Fibroblast of mammary gland (primary cell): Measurements from ENCODE around the gene MCM9.

Experiments
- DNase-seq: peaks from one replicate; pipeline ENCODE4 v3.0.0-alpha.2; 2010; ENCODE audit warnings: low read depth
- H3K4me3 ChIP-seq: 2 replicates; pipeline ENCODE4 v1.5.1; 2011; ENCODE audit warnings: low read depth, mild to moderate bottlenecking, low read length, moderate library complexity; ENCODE audit not compliant: control insufficient read depth
- CTCF ChIP-seq: conservative IDR thresholded peaks from 2 replicates; pipeline ENCODE4 v1.5.1; 2011; ENCODE audit warnings: low read depth, low read length, inconsistent platforms; ENCODE audit not compliant: control insufficient read depth, insufficient read depth

MCM9 gene

GRCh38 chr6:118896339-118897136 is 38.4 kb downstream of the MCM9 start:
- peak; percentile 60 for TF ChIP-seq CTCF
- H3K4me3 ChIP-seq = no peak overlapping the region
- peak; percentile 63 for DNase-seq

DNA sequence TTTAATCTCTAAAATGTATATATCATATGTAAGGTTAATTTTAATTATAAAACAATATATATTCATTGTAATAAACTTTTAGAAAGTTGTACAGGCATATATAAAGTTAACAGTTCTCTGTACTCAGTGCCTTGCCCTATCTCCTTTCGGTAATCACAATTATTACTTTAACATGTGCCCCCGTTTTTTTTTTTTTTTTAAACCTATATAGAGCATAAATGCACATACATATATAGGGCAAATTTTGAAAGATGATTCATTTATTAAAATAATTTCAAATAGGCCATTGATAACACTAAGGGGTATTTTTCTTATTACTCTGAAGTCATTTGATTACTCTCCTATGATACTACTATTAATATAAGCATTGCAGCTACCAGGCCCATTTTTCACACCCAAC is 39.1 kb downstream of the MCM9 start:
- no peak for TF ChIP-seq CTCF
- DNase-seq = no peak
- H3K4me3 ChIP-seq = peak overlapping the region; percentile 89

- no peak for TF ChIP-seq CTCF
- DNase-seq = no peak
- peak overlapping the region; percentile 89 for H3K4me3 ChIP-seq
Observed at GRCh38 chr6:118895261-118895560, 39.7 kb downstream of the MCM9 start.

- TF ChIP-seq CTCF = no peak
- H3K4me3 ChIP-seq = peak overlapping the region; percentile 89
- peak; percentile 61 for DNase-seq
Observed at GRCh38 chr6:118894425-118895260, 40.3 kb downstream of the MCM9 start.

GRCh38 chr6:118893807-118894424 is 41.0 kb downstream of the MCM9 start, which contains the start of gene ASF1A:
ASF1A (plus strand) TSS chr6:118894152; CDS start chr6:118894414, 262 bp downstream.
- peak within 1 kb of the TSS; percentile 89 for H3K4me3 ChIP-seq

More at GRCh38 chr6:118893807-118894424, 41.0 kb downstream of the MCM9 start, which contains the start of gene ASF1A:
- TF ChIP-seq CTCF = peak; percentile 49
- DNase-seq = peak; percentile 98
